ENCODE data around the gene LPXN. TPM values are rescaled to one million over a fixed set of nuclear protein-coding genes. Genes with fewer than 3 reads are reported as not detected.

The LPXN gene
- total RNA-seq, 3 donors from 2014 or later (not counting 1 experiment from before 2014, with no cell fraction given) = 81.0 to 123 (median 92.5) TPM

GRCh38 chr11:58513747-58514367 is 61.8 kb downstream of the LPXN start:
- H3K27me3 Mint-ChIP-seq (ENCODE audit: low read depth in 2 of 2) = peaks cover 0 to 3% of the 10 kb centered on the region in 2 donors
- H3K4me3 ChIP-seq (ENCODE audit: low read length) = no peak overlapping the region

GRCh38 chr11:58511636-58512035 is 64.0 kb downstream of the LPXN start:
- TF ChIP-seq CTCF (IDR thresholded peaks at IDR 0.05) = no peak
- H3K4me1 Mint-ChIP-seq = no peaks in the 10 kb centered on the region
- H3K27ac Mint-ChIP-seq = no peak overlapping the region
- intact Hi-C loops (cut with micrococcal nuclease) = loop anchor here (5.0 kb wide), 1 partner anchor 944 kb away; the partner anchor contains the start of gene UBE2L6
- no peaks in the 10 kb centered on the region for H3K9me3 ChIP-seq (ENCODE audit: control insufficient read depth, insufficient read depth, low read length)
- H3K4me3 Mint-ChIP-seq = no peak overlapping the region
- no peaks in the 10 kb centered on the region for H3K36me3 Mint-ChIP-seq
- no peaks in the 10 kb centered on the region for H3K36me3 ChIP-seq (ENCODE audit: control insufficient read depth, insufficient read depth, low read length)
- no peaks in the 10 kb centered on the region for H3K27me3 Mint-ChIP-seq (ENCODE audit: low read depth in 2 of 2)
- DNase-seq (no peak), ATAC-seq (no peak)
- no peak overlapping the region for H3K27ac ChIP-seq (ENCODE audit: low read length)
- H3K27me3 ChIP-seq (ENCODE audit: control insufficient read depth, insufficient read depth, low read length) = no peaks in the 10 kb centered on the region
- H3K4me1 ChIP-seq (ENCODE audit: control insufficient read depth, insufficient read depth, low read length) = no peaks in the 10 kb centered on the region
- no peak overlapping the region for H3K4me3 ChIP-seq (ENCODE audit: low read length)
- WGBS (ENCODE audit: insufficient coverage) = 90% methylated on average over 3 of the region's 3 CpGs
- H3K9me3 Mint-ChIP-seq = no peaks in the 10 kb centered on the region

More at GRCh38 chr11:58513747-58514367, 61.8 kb downstream of the LPXN start:
- H3K27me3 ChIP-seq (ENCODE audit: control insufficient read depth, insufficient read depth, low read length) = no peaks in the 10 kb centered on the region
- H3K4me3 Mint-ChIP-seq = no peak overlapping the region
- H3K9me3 Mint-ChIP-seq = no peaks in the 10 kb centered on the region
- no peaks in the 10 kb centered on the region for H3K36me3 ChIP-seq (ENCODE audit: control insufficient read depth, insufficient read depth, low read length)
- H3K4me1 Mint-ChIP-seq = no peaks in the 10 kb centered on the region
- no peak overlapping the region for H3K27ac ChIP-seq (ENCODE audit: low read length)
- H3K4me1 ChIP-seq (ENCODE audit: control insufficient read depth, insufficient read depth, low read length) = no peaks in the 10 kb centered on the region
- no peak overlapping the region for H3K27ac Mint-ChIP-seq
- 58% methylated on average over 5 of the region's 5 CpGs for WGBS (ENCODE audit: insufficient coverage)
- H3K36me3 Mint-ChIP-seq = no peaks in the 10 kb centered on the region
- intact Hi-C loops (cut with micrococcal nuclease) = loop anchor here (5.0 kb wide), 1 partner anchor 947 kb away; the partner anchor contains the start of gene UBE2L6
- ATAC-seq = peak in 2 of 3 donors; percentile 60 to 61
- DNase-seq = peak in 1 of 2 donors; percentile 56
- no peaks in the 10 kb centered on the region for H3K9me3 ChIP-seq (ENCODE audit: control insufficient read depth, insufficient read depth, low read length)
- TF ChIP-seq CTCF (IDR thresholded peaks at IDR 0.05) = peak; percentile 37

GRCh38 chr11:58509748-58510147 is 65.9 kb downstream of the LPXN start:
- intact Hi-C loops (cut with micrococcal nuclease) = loop anchor here (5.0 kb wide), 1 partner anchor 942 kb away; the partner anchor contains the start of gene UBE2L6
- WGBS (ENCODE audit: insufficient coverage) = 70% methylated on average over 1 of the region's 1 CpG
- ATAC-seq = no peak
- Histone ChIP-seq H3K9me3 (ENCODE audit: control insufficient read depth, insufficient read depth, low read length) (no peaks in the 10 kb centered on the region), H3K27ac (ENCODE audit: low read length) (no peak overlapping the region), H3K27me3 (ENCODE audit: control insufficient read depth, insufficient read depth, low read length) (no peaks in the 10 kb centered on the region), H3K36me3 (ENCODE audit: control insufficient read depth, insufficient read depth, low read length) (no peaks in the 10 kb centered on the region), H3K4me1 (ENCODE audit: control insufficient read depth, insufficient read depth, low read length) (no peaks in the 10 kb centered on the region), H3K4me3 (ENCODE audit: low read length) (no peak overlapping the region)
- H3K9me3 Mint-ChIP-seq = no peaks in the 10 kb centered on the region
- no peaks in the 10 kb centered on the region for H3K27me3 Mint-ChIP-seq (ENCODE audit: low read depth in 2 of 2)
- DNase-seq = no peak
- no peak overlapping the region for H3K4me3 Mint-ChIP-seq
- H3K4me1 Mint-ChIP-seq = no peaks in the 10 kb centered on the region
- no peak overlapping the region for H3K27ac Mint-ChIP-seq
- no peaks in the 10 kb centered on the region for H3K36me3 Mint-ChIP-seq
- TF ChIP-seq CTCF (IDR thresholded peaks at IDR 0.05) = no peak

- Histone ChIP-seq H3K9me3 (ENCODE audit: control insufficient read depth, insufficient read depth, low read length) (no peaks in the 10 kb centered on the region), H3K4me3 (ENCODE audit: low read length) (no peak overlapping the region), H3K4me1 (ENCODE audit: control insufficient read depth, insufficient read depth, low read length) (no peaks in the 10 kb centered on the region), H3K27ac (ENCODE audit: low read length) (no peak overlapping the region), H3K27me3 (ENCODE audit: control insufficient read depth, insufficient read depth, low read length) (no peaks in the 10 kb centered on the region), H3K36me3 (ENCODE audit: control insufficient read depth, insufficient read depth, low read length) (no peaks in the 10 kb centered on the region)
- ATAC-seq (no peak), DNase-seq (no peak)
- intact Hi-C loops (cut with micrococcal nuclease) = no loop called here
- TF ChIP-seq CTCF (IDR thresholded peaks at IDR 0.05) = no peak
- Mint-ChIP-seq H3K36me3 (no peaks in the 10 kb centered on the region), H3K9me3 (no peaks in the 10 kb centered on the region), H3K27ac (no peak overlapping the region), H3K4me3 (no peak overlapping the region), H3K27me3 (ENCODE audit: low read depth in 2 of 2) (no peaks in the 10 kb centered on the region), H3K4me1 (no peaks in the 10 kb centered on the region)
Measured at GRCh38 chr11:58508814-58509213, 66.8 kb downstream of the LPXN start.

Data from natural killer cell (primary cell).